A549 (cell line): ENCODE data around the gene ACADL. TPM values are rescaled to one million over a fixed set of nuclear protein-coding genes. Genes with fewer than 3 reads are reported as not detected.
"Not testable (repeated sequence)": the region's sequence is repeated elsewhere in the genome, so short reads cannot be mapped to it uniquely, and the experiment has no call there.

Source experiments
- ATAC-seq, 2 experiments: fragments of 200-7000 bp in 1 of 2; fragments of >200 bp in 1 of 2; cut with Nextera tagmentation in 1 of 2; cut with Tn5 transposase in 1 of 2; 3 replicates each; pipeline versions ENCODE4 v1.8.0 to v1.9.1; 2018 to 2020; ENCODE audit warnings: mild to moderate bottlenecking in 1 of 2, moderate library complexity in 1 of 2
- CTCF ChIA-PET: fragments of 300-600 bp; sonication (Branson Sonifier 250); formaldehyde crosslinking; extraction: SDS; loops from one replicate; lab custom pipeline; 2021; ENCODE audit warnings: antibody characterized with exemption, inconsistent platforms; lab: Yijun Ruan, JAX
- POLR2A ChIA-PET: fragments of 350-600 bp; formaldehyde crosslinking; extraction: SDS; loops from one replicate; lab custom pipeline; 2021; ENCODE audit warnings: antibody characterized with exemption, inconsistent platforms; lab: Yijun Ruan, JAX
- DNase-seq, 2 experiments: peaks; one replicate each; pipeline versions ENCODE4 v3.0.0 to v3.0.0-alpha.2; 2011 to 2016; ENCODE audit warnings: low read depth in 1 of 2, low spot score in 1 of 2
- FAIRE-seq: peaks from 2 replicates; lab custom pipeline; 2011; peaks lifted over from hg19 to GRCh38; lab: Jason Lieb, UNC
- H3K27ac ChIP-seq, 2 experiments: fragments of >200 bp; sonication (Bioruptor Twin); formaldehyde crosslinking; 3 replicates each; pipeline ENCODE4 v1.5.1; 2016 to 2017
- H3K4me1 ChIP-seq: fragments of >200 bp; sonication (Bioruptor Twin); formaldehyde crosslinking; 3 replicates; pipeline ENCODE4 v1.6.1; 2016
- H3K4me2 ChIP-seq: fragments of >200 bp; sonication (Bioruptor Twin); formaldehyde crosslinking; 3 replicates; pipeline ENCODE4 v1.6.1; 2016
- H3K4me3 ChIP-seq: fragments of >200 bp; sonication (Bioruptor Twin); formaldehyde crosslinking; 3 replicates; pipeline ENCODE4 v1.5.1; 2016
- H3K9me3 ChIP-seq: fragments of >200 bp; sonication (Bioruptor Twin); formaldehyde crosslinking; 3 replicates; pipeline ENCODE4 v1.6.1; 2016
- BCL3 ChIP-seq: fragments of >200 bp; sonication (Bioruptor Twin); formaldehyde crosslinking; IDR thresholded peaks from 3 replicates; pipeline ENCODE4 v1.6.1; 2016
- BHLHE40 ChIP-seq: IDR thresholded peaks from 2 replicates; pipeline ENCODE4 v1.6.1; 2012; ENCODE audit warnings: low read depth, low read length, inconsistent platforms
- CBX8 ChIP-seq: fragments of 200-600 bp; sonication (generic); IDR thresholded peaks from 2 replicates; pipeline ENCODE4 v1.6.1; 2016
- CHD2 ChIP-seq: fragments of 150-350 bp; IDR thresholded peaks from 2 replicates; pipeline ENCODE4 v1.6.1; 2014; ENCODE audit warnings: low read length; ENCODE audit not compliant: partially characterized antibody
- CHD4 ChIP-seq: fragments of 200-600 bp; sonication (generic); IDR thresholded peaks from 2 replicates; pipeline ENCODE4 v1.6.1; 2016; ENCODE audit warnings: antibody characterized with exemption, mild to moderate bottlenecking, borderline replicate concordance
- EP300 ChIP-seq, 2 experiments: fragments of >200 bp; sonication (Bioruptor Twin); formaldehyde crosslinking; IDR thresholded peaks; 2 replicates in 1 of 2; 3 replicates in 1 of 2; pipeline ENCODE4 v1.6.1; 2016 to 2017
- FOXS1 ChIP-seq: fragments of 250-450 bp; sonication (Bioruptor Pico); IDR thresholded peaks from 2 replicates; pipeline ENCODE4 v1.5.0; 2020; ENCODE audit warnings: mild to moderate bottlenecking, moderate library complexity
- GATA3 ChIP-seq: IDR thresholded peaks from 2 replicates; pipeline ENCODE4 v1.6.1; 2012; ENCODE audit warnings: borderline replicate concordance
- HES2 ChIP-seq: fragments of >200 bp; sonication (Bioruptor Twin); formaldehyde crosslinking; IDR thresholded peaks from 2 replicates; pipeline ENCODE4 v1.6.1; 2016
- HOXB13 ChIP-seq: fragments of 250-450 bp; sonication (Bioruptor Pico); IDR thresholded peaks from 2 replicates; pipeline ENCODE4 v1.5.0; 2020; ENCODE audit warnings: low read depth, mild to moderate bottlenecking, moderate library complexity
- HOXB5 ChIP-seq: fragments of 250-450 bp; sonication (Bioruptor Pico); IDR thresholded peaks from 2 replicates; pipeline ENCODE4 v1.5.0; 2020; ENCODE audit warnings: mild to moderate bottlenecking, moderate library complexity
- MAFK ChIP-seq: fragments of 450-650 bp; IDR thresholded peaks from 2 replicates; pipeline ENCODE4 v1.6.1; 2014; ENCODE audit not compliant: partially characterized antibody
- MYC ChIP-seq: IDR thresholded peaks from 2 replicates; pipeline ENCODE4 v1.6.1; 2012; ENCODE audit warnings: mild to moderate bottlenecking, inconsistent platforms, low read length, improper control_type of control experiment, borderline replicate concordance
- POLR2A ChIP-seq: IDR thresholded peaks from 2 replicates; pipeline ENCODE4 v1.6.1; 2012; ENCODE audit warnings: mild to moderate bottlenecking, low read length
- POLR2AphosphoS2 ChIP-seq: conservative IDR thresholded peaks from 2 replicates; pipeline ENCODE4 v1.6.1; 2012; ENCODE audit warnings: low read length, improper control_type of control experiment, inconsistent platforms
- RFX5 ChIP-seq: fragments of 450-650 bp; IDR thresholded peaks from 2 replicates; pipeline ENCODE4 v1.7.1; 2014; ENCODE audit warnings: antibody characterized with exemption, mild to moderate bottlenecking, moderate library complexity
- ZC3H11A ChIP-seq: fragments of 450-650 bp; IDR thresholded peaks from 2 replicates; pipeline ENCODE4 v1.6.1; 2014; ENCODE audit warnings: antibody characterized with exemption, mild to moderate bottlenecking
- WGBS: methylation state at CpG from one replicate; pipeline ENCODE4 v1.1.6; 2017; ENCODE audit errors: missing lambda C conversion rate; 5-methylcytosine and 5-hydroxymethylcytosine counted together
- polyA plus RNA-seq, 4 experiments: library from polyadenylated mRNA; depleted of rRNA in 3 of 4; stranded (reverse); fragments of >200 nt; fragmentation: RNase III in 1 of 4; extraction: RNeasy Plus Mini Kit Qiagen cat#74134 plus additional on column Dnase treatment in 1 of 4; gene quantifications; 2 replicates in 3 of 4; 3 replicates in 1 of 4; pipeline ENCODE4 v1.2.3, GENCODE V29; 2011 to 2017
- TF ChIP-seq, protein P1 (sequence below): fragments of 200-600 bp; sonication (generic); IDR thresholded peaks from 2 replicates; pipeline ENCODE4 v1.6.1; 2016; ENCODE audit warnings: antibody characterized with exemption, mild to moderate bottlenecking, moderate library complexity

Gene ACADL
- polyA plus RNA-seq, 2 of the 4 experiments (the other 2 are of a cell fraction), result 0.10 TPM; not detected in 1

DNA sequence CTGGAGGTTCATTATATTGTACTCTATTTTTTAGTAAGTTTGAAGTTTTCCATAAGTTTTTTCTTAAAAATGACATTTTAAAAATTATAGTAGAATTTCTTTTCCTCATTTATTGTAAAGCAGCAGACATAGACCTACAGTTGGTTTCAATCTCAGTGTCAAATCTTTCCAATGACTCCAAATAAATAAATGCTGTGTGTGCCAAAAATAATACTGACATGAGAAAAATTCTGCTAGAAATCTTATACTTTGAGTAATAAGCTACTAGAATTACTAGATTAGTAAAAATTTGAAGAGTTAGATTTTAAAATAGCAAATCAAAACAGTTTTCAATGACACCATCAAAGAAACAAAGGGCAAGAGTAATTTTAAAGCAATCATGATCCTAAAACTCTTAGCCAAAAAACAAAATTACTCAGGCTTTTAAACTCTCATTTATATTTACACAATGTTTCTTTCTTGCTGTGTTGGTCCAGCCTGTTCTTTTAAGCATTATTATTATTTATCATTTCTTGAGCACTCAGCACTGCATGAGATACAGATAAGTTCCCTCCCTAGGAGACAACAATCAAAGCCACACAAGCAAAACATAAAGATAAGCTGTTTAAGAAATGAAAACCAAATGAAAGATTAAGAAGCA is 45.8 kb downstream of the ACADL start:
- TF ChIP-seq, protein P1, sequence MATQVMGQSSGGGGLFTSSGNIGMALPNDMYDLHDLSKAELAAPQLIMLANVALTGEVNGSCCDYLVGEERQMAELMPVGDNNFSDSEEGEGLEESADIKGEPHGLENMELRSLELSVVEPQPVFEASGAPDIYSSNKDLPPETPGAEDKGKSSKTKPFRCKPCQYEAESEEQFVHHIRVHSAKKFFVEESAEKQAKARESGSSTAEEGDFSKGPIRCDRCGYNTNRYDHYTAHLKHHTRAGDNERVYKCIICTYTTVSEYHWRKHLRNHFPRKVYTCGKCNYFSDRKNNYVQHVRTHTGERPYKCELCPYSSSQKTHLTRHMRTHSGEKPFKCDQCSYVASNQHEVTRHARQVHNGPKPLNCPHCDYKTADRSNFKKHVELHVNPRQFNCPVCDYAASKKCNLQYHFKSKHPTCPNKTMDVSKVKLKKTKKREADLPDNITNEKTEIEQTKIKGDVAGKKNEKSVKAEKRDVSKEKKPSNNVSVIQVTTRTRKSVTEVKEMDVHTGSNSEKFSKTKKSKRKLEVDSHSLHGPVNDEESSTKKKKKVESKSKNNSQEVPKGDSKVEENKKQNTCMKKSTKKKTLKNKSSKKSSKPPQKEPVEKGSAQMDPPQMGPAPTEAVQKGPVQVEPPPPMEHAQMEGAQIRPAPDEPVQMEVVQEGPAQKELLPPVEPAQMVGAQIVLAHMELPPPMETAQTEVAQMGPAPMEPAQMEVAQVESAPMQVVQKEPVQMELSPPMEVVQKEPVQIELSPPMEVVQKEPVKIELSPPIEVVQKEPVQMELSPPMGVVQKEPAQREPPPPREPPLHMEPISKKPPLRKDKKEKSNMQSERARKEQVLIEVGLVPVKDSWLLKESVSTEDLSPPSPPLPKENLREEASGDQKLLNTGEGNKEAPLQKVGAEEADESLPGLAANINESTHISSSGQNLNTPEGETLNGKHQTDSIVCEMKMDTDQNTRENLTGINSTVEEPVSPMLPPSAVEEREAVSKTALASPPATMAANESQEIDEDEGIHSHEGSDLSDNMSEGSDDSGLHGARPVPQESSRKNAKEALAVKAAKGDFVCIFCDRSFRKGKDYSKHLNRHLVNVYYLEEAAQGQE, result no peak
- TF ChIP-seq MYC, result no peak
- TF ChIP-seq CBX8, result no peak
- no peak for TF ChIP-seq CHD4
- no peak for TF ChIP-seq ZC3H11A
- no peak for TF ChIP-seq POLR2AphosphoS2
- TF ChIP-seq FOXS1, result no peak
- TF ChIP-seq MAFK, result no peak
- no peak for TF ChIP-seq HOXB5 (CRISPR knock-in tag)
- no peak for TF ChIP-seq EP300 (IDR thresholded peaks at IDR 0.05)
- TF ChIP-seq BCL3, result no peak
- TF ChIP-seq, all 56 proteins: peak for 0
- ATAC-seq, result no peak
- no peak for DNase-seq
- Histone ChIP-seq H3K4me2 (no peak overlapping the region), H3K27ac (no peak overlapping the region), H3K9me3 (no peaks in the 10 kb centered on the region; the same call in 2 of the 3 replicates), H3K4me1 (no peaks in the 10 kb centered on the region), H3K4me3 (no peak overlapping the region)
- FAIRE-seq, result no peak
- POLR2A ChIA-PET, result no interaction called here
- CTCF ChIA-PET, result interaction anchor here (1.7 kb wide), 1 partner anchor 51 kb away, joined by 3 read pairs; no protein-coding TSS in a partner anchor

- FAIRE-seq (no peak), DNase-seq (no peak), ATAC-seq (no peak)
- H3K4me1 ChIP-seq, result no peaks in the 10 kb centered on the region
- H3K4me2 ChIP-seq, result no peak overlapping the region
- POLR2A ChIA-PET, result no interaction called here
- 7% methylated on average over 1 of the region's 1 CpG for WGBS
- no peaks in the 10 kb centered on the region for H3K9me3 ChIP-seq
- H3K4me3 ChIP-seq, result no peak overlapping the region
- TF ChIP-seq BHLHE40, result no peak
- TF ChIP-seq POLR2A, result no peak
- TF ChIP-seq HOXB13 (CRISPR knock-in tag), result no peak
- no peak for TF ChIP-seq CHD2
- no peak for TF ChIP-seq RFX5
- no peak for TF ChIP-seq HES2
- TF ChIP-seq GATA3, result no peak
- H3K27ac ChIP-seq, result no peak overlapping the region
- CTCF ChIA-PET, result interaction anchor here (0.6 to 1.3 kb wide), 3 partner anchors 17 to 200 kb away, joined by 3 to 4 read pairs (median 3); no protein-coding TSS in a partner anchor
Observed at GRCh38 chr2:210177769-210178168, 47.5 kb downstream of the ACADL start.

DNA sequence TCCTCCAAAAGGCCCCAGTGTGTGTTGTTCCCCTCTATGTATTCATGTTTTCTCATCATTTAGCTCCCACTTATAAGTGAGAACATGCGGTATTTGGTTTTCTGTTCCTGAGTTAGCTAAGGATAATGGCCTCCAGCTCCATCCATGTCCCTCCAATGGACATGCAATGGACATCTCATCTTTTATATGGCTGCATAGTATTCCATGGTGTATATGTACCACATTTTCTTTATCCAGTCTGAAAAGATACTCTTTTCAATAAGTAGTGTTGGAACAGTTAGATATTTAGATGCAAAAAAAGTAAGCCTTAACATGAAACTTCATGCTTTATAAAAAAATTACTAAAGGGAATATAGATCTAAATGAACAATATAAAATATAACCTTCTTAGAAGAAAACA is 48.1 kb downstream of the ACADL start:
- H3K4me1 ChIP-seq, DNase-seq, H3K27ac ChIP-seq, POLR2A ChIA-PET, H3K4me2 ChIP-seq, H3K9me3 ChIP-seq, H3K4me3 ChIP-seq, FAIRE-seq, ATAC-seq: not testable (repeated sequence)
- 67% methylated on average over 1 of the region's 1 CpG for WGBS
- CTCF ChIA-PET, result interaction anchor here (0.6 kb wide), 1 partner anchor 199 kb away, joined by 3 read pairs; no protein-coding TSS in a partner anchor
